Right atrium auricular region (tissue), 2 donors: ENCODE data around the gene TCEA3. TPM values are rescaled to one million over a fixed set of nuclear protein-coding genes. Genes with fewer than 3 reads are reported as not detected.
"Not testable (repeated sequence)": the region's sequence is repeated elsewhere in the genome, so short reads cannot be mapped to it uniquely, and the experiment has no call there.

ENCODE experiments used
- DNase-seq: peaks from one replicate; pipeline ENCODE4 v3.0.0-alpha.2; 2019; ENCODE audit warnings: low spot score
- H3K27ac ChIP-seq, 2 donors: fragments of 200-600 bp; sonication (generic); 1 replicate in 1 of 2; 2 replicates in 1 of 2; pipeline ENCODE4 v1.5.1; 2016 to 2019
- H3K27me3 ChIP-seq, 2 donors: fragments of 200-600 bp; sonication (generic); one replicate each; pipeline versions ENCODE4 v1.5.1 to v1.6.0; 2017 to 2019
- H3K36me3 ChIP-seq: fragments of 200-600 bp; sonication (generic); one replicate; pipeline ENCODE4 v1.5.1; 2016
- H3K4me1 ChIP-seq, 2 donors: fragments of 200-600 bp; sonication (generic); one replicate each; pipeline versions ENCODE4 v1.5.1 to v1.6.0; 2017 to 2019
- H3K4me3 ChIP-seq, 2 donors: fragments of 200-600 bp; sonication (generic); 1 replicate in 1 of 2; 2 replicates in 1 of 2; pipeline ENCODE4 v1.5.1; 2017 to 2019; ENCODE audit warnings: mild to moderate bottlenecking in 1 of 2, moderate library complexity in 1 of 2
- H3K9me3 ChIP-seq, 2 donors: fragments of 200-600 bp; sonication (generic); one replicate each; pipeline ENCODE4 v1.5.1; 2019
- total RNA-seq, 2 donors: library from RNA; depleted of rRNA; stranded (reverse); fragments of >200 nt; gene quantifications; one replicate each; pipeline ENCODE4 v1.1.0, GENCODE V29; 2016
- TF ChIP-seq, protein P1 (sequence below), 2 donors: fragments of 200-600 bp; sonication (generic); IDR thresholded peaks; one replicate each; pipeline ENCODE4 v1.5.1; 2019; ENCODE audit warnings: antibody characterized with exemption in 2 of 2

The TCEA3 gene
- total RNA-seq, 2 donors from 2014 or later = 24.4 to 40.1 TPM

DNA sequence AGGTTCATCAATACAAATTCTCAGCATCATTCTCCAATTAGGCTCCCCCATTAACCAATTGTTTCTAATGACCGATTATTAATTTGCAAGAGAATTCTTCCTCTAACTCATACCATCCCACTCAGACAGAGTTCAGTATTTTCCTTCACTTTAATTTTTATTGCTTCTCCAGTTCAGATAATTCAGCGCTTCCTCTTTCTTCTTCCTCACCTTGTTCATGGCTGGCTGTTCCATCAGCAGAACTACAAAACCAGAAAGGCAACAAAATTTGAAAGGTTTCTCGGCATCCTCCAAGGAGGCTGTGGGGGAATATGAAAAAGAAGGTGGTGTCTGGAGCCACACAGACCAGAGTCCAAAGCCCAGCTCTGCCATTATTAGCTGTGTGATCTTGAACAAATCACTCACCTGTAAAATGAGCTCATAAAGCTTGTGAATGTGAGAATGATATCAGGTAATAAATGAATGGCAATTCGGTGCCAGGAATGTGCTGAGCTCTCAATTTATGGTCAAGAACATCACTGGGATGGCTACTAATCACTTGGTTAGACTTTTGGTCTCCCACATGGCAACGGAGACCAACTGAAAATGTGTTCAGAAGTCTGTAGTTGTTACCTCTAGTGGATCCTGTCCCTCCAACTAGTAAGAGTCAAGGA, 43.2 kb downstream of the TCEA3 start:
- DNase-seq = no peak
- Histone ChIP-seq H3K36me3 (peaks cover 8% of the 10 kb centered on the region), H3K27me3 (no peaks in the 10 kb centered on the region), H3K9me3 (no peaks in the 10 kb centered on the region), H3K4me3 (no peak overlapping the region), H3K27ac (no peak overlapping the region), H3K4me1 (peaks cover 0 to 9% of the 10 kb centered on the region in 2 donors)
- TF ChIP-seq, protein P1, sequence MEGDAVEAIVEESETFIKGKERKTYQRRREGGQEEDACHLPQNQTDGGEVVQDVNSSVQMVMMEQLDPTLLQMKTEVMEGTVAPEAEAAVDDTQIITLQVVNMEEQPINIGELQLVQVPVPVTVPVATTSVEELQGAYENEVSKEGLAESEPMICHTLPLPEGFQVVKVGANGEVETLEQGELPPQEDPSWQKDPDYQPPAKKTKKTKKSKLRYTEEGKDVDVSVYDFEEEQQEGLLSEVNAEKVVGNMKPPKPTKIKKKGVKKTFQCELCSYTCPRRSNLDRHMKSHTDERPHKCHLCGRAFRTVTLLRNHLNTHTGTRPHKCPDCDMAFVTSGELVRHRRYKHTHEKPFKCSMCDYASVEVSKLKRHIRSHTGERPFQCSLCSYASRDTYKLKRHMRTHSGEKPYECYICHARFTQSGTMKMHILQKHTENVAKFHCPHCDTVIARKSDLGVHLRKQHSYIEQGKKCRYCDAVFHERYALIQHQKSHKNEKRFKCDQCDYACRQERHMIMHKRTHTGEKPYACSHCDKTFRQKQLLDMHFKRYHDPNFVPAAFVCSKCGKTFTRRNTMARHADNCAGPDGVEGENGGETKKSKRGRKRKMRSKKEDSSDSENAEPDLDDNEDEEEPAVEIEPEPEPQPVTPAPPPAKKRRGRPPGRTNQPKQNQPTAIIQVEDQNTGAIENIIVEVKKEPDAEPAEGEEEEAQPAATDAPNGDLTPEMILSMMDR (IDR thresholded peaks at IDR 0.05) = no peak

DNA sequence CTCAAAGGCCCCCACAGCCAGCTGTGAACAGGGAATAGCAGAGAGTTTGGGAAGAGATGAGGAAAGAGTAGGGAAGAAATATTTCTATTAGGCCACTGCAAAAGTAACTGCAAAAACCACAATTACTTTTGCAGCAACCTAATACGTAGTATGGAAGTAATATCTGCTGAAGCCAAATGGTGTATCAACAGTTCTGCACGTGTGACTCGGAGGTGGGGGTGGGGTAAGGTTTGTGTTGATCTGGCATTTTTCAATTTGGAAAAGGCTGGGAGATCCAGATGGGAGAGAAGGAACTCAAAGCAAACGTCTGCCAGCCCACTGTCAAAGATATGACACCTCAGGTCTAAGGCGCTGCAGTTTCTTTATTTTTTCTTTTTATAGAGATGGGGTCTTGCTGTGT, 43.8 kb downstream of the TCEA3 start:
- Histone ChIP-seq H3K36me3 (peaks cover 8% of the 10 kb centered on the region), H3K27me3 (no peaks in the 10 kb centered on the region), H3K9me3 (no peaks in the 10 kb centered on the region), H3K4me1 (peaks cover 0 to 9% of the 10 kb centered on the region in 2 donors), H3K27ac (no peak overlapping the region), H3K4me3 (no peak overlapping the region)
- no peak for DNase-seq
- TF ChIP-seq, protein P1 (IDR thresholded peaks at IDR 0.05) = no peak

DNA sequence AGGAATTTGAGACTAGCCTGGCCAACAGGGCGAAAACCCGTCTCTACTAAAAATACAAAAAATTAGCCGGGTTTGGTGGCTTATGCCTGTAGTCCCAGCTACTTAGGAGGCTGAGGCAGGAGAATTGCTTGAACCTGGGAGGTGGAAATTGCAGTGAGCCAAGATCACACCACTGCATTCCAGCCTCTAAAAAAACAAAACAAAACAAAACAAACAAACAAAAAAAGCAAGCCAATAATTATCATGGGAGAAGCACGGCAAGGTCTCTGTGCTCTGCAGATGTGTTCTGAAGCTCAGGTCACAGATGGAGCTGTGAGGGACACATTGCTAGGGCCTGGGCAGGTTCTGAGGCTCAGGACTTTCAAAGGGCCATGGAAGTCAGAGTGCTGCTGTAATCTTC, 44.3 kb downstream of the TCEA3 start:
- not testable (repeated sequence) for H3K27ac ChIP-seq, H3K4me1 ChIP-seq, H3K36me3 ChIP-seq, H3K4me3 ChIP-seq, H3K27me3 ChIP-seq, DNase-seq, H3K9me3 ChIP-seq

GRCh38 chr1:23376890-23377811, 47.4 kb downstream of the TCEA3 start:
- peak overlapping the region; percentile 26 to 35 for H3K27ac ChIP-seq
- no peaks in the 10 kb centered on the region for H3K9me3 ChIP-seq
- H3K4me1 ChIP-seq = no peaks in the 10 kb centered on the region
- peaks cover 8% of the 10 kb centered on the region for H3K36me3 ChIP-seq
- DNase-seq = no peak
- H3K4me3 ChIP-seq = no peak overlapping the region
- no peaks in the 10 kb centered on the region for H3K27me3 ChIP-seq
- TF ChIP-seq, protein P1 (IDR thresholded peaks at IDR 0.05) = no peak

DNA sequence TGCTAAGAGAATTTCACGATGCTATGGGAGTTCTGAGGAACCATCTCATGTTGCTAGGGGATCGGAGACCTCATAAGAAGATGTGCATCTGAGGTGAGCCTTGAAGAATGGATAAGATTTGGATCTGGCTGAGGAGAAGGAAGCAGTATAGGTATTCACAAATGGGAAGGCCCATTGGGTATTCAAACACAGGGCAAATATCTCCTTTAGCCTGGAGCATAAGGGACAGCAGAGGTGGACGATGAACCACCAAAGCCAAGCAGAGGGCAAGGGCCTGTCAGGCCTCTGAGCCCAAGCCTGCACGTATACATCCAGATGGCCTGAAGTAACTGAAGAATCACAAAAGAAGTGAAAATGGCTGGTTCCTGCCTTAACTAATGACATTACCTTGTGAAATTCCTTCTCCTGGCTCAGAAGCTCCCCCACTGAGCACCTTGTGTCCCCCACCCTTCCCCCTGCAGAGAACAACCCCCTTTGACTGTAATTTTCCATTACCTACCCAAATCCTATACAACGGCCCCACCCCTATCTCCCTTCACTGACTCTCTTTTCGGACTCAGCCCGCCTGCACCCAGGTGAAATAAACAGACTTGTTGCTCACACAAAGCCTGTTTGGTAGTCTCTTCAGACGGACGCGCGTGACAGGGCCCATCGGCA, 50.3 kb downstream of the TCEA3 start:
- not testable (repeated sequence) for DNase-seq, H3K4me3 ChIP-seq, H3K27ac ChIP-seq, H3K27me3 ChIP-seq, H3K36me3 ChIP-seq, H3K9me3 ChIP-seq
- peaks cover 0 to 28% of the 10 kb centered on the region in 2 donors for H3K4me1 ChIP-seq

GRCh38 chr1:23371987-23372880, 52.3 kb downstream of the TCEA3 start:
- TF ChIP-seq, protein P1 (IDR thresholded peaks at IDR 0.05) = no peak
- Histone ChIP-seq H3K36me3 (no peaks in the 10 kb centered on the region), H3K4me1 (peaks cover 0 to 35% of the 10 kb centered on the region in 2 donors), H3K27me3 (no peaks in the 10 kb centered on the region), H3K9me3 (no peaks in the 10 kb centered on the region), H3K4me3 (no peak overlapping the region), H3K27ac (peak overlapping the region in 1 of 2 donors; percentile 1)
- DNase-seq = no peak
